ENCODE results near the gene PRELID2. TPM values are rescaled to one million over a fixed set of nuclear protein-coding genes. Genes with fewer than 3 reads are reported as not detected.

Gene PRELID2
- total RNA-seq, 1 donor from 2014 or later: 21.4 TPM

DNA sequence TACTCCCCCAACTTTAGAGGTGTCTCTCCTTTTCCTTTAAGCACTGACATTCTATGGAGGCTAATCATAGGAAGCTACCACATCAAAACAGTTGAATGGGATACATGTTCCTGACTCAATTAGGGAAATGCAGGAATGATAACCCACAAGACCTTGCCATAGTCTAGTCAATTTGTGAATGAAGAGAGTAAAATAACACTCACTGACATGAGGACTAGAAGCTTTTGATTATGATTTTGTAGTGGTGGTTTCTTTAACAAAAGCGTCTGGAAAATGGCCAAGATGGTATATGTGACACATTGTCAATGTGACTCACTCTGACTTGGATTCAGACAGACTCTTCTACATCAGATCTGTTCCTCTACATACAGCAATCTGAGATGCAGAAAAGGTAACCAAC, 13.7 kb upstream of the PRELID2 start:
- Mint-ChIP-seq H3K9me3 (ENCODE audit: low read depth) (peaks cover 3% of the 10 kb centered on the region), H3K27ac (no peak overlapping the region), H3K4me1 (ENCODE audit: low read depth) (peaks cover 7% of the 10 kb centered on the region), H3K4me3 (ENCODE audit: low read depth) (no peak overlapping the region), H3K36me3 (ENCODE audit: insufficient read depth) (no peaks in the 10 kb centered on the region), H3K27me3 (peaks cover 8% of the 10 kb centered on the region)
- no peak for DNase-seq (ENCODE audit: low spot score, unreplicated experiment)
- TF ChIP-seq, protein P1, sequence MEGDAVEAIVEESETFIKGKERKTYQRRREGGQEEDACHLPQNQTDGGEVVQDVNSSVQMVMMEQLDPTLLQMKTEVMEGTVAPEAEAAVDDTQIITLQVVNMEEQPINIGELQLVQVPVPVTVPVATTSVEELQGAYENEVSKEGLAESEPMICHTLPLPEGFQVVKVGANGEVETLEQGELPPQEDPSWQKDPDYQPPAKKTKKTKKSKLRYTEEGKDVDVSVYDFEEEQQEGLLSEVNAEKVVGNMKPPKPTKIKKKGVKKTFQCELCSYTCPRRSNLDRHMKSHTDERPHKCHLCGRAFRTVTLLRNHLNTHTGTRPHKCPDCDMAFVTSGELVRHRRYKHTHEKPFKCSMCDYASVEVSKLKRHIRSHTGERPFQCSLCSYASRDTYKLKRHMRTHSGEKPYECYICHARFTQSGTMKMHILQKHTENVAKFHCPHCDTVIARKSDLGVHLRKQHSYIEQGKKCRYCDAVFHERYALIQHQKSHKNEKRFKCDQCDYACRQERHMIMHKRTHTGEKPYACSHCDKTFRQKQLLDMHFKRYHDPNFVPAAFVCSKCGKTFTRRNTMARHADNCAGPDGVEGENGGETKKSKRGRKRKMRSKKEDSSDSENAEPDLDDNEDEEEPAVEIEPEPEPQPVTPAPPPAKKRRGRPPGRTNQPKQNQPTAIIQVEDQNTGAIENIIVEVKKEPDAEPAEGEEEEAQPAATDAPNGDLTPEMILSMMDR (IDR thresholded peaks at IDR 0.05; ENCODE audit: unreplicated experiment): no peak

DNA sequence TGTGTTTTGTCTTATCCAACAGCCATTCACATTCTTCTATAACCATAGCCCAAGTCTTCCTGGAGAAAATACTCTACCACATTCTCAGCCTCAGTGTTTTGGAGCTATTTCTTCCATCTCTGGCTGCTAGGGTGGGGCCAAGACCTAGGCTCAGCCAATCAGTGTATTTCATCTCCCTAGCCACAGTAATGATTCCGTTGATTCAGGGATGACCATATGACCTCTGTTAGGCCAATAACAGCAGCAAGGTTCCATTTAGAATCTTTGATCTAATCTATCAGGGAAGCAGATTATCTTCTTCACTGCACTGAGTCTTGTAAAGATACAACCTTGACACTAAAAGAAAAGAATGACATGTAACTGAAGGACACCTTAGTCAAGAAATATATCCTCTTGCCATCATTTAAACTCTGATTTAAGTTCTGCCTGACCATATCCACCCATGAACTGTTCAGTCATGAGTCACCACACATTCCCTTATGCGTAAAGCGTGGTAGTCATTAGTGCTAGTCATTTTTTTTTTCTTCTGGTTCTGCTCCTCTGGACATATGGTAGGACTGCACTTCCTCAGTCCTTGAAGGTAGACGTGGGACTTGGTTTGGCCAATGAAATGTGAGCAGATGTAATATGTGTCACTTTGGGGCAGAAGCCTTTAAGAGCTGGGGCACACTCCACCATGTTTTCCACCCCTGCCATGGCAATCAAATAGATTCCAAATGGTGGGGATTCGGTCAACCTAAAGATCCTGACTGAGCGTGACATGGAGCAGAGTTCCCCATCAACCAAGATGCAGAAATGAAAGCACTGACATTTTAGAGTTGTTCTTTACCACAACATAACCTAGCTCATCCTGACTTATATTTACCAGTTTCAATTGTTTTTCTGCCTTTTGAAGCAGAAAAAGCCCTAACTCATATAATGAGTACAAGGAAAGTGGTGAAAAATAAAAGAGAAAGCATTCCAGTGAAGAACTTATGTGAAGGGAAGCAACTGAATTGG, 12.7 kb upstream of the PRELID2 start:
- Mint-ChIP-seq H3K27me3 (peaks cover 8% of the 10 kb centered on the region), H3K36me3 (ENCODE audit: insufficient read depth) (no peaks in the 10 kb centered on the region), H3K4me3 (ENCODE audit: low read depth) (no peak overlapping the region), H3K27ac (no peak overlapping the region), H3K9me3 (ENCODE audit: low read depth) (peaks cover 3% of the 10 kb centered on the region), H3K4me1 (ENCODE audit: low read depth) (peaks cover 7% of the 10 kb centered on the region)
- TF ChIP-seq, protein P1 (IDR thresholded peaks at IDR 0.05; ENCODE audit: unreplicated experiment): no peak
- no peak for DNase-seq (ENCODE audit: low spot score, unreplicated experiment)

DNA sequence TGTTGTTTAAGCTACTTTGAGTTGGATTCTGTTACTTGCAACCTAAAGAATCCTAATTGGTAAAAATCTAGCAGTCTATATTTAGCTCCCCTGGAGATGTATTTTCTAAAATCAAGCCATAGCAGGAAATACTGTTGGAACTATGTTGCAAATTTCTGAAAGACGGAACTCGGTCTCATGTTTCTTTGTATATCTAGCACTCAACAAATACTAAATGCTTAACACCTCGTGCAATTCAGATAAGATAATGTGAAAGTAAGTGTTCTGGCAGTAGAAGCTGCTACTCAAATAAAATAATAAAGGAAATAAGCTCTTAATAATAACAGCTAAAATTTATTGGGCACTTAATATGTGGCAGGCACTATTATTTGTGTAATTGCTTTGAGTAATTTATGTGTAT, 10.9 kb upstream of the PRELID2 start:
- Mint-ChIP-seq H3K9me3 (ENCODE audit: low read depth) (peaks cover 3% of the 10 kb centered on the region), H3K36me3 (ENCODE audit: insufficient read depth) (no peaks in the 10 kb centered on the region), H3K27me3 (peaks cover 8% of the 10 kb centered on the region), H3K4me1 (ENCODE audit: low read depth) (peaks cover 2% of the 10 kb centered on the region), H3K4me3 (ENCODE audit: low read depth) (no peak overlapping the region), H3K27ac (no peak overlapping the region)
- no peak for DNase-seq (ENCODE audit: low spot score, unreplicated experiment)
- TF ChIP-seq, protein P1 (IDR thresholded peaks at IDR 0.05; ENCODE audit: unreplicated experiment): no peak

DNA sequence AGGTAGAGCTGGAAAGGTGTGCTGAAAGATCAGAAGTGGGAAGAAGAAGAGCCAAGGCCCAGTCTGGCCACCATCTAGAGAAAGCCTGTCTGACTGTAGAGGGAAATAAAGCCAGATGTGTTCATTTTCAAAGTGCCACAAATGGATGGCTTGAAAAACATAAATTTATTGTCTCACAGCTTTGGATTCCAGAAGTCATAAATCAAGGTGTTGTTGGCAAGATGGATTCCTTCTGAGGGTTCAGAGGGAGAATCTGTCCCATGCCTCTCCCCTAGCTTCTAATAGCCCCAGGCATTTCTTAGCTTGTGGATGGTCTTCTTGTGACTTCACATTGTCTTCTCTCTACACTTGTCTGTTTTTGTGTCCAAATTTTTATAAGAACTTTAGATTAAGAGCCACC, 6.2 kb upstream of the PRELID2 start:
- no peak for DNase-seq (ENCODE audit: low spot score, unreplicated experiment)
- H3K4me1 Mint-ChIP-seq (ENCODE audit: low read depth): peaks cover 6% of the 10 kb centered on the region
- no peak overlapping the region for H3K27ac Mint-ChIP-seq
- no peaks in the 10 kb centered on the region for H3K9me3 Mint-ChIP-seq (ENCODE audit: low read depth)
- H3K27me3 Mint-ChIP-seq: peaks cover 13% of the 10 kb centered on the region
- H3K36me3 Mint-ChIP-seq (ENCODE audit: insufficient read depth): no peaks in the 10 kb centered on the region
- H3K4me3 Mint-ChIP-seq (ENCODE audit: low read depth): no peak overlapping the region
- TF ChIP-seq, protein P1 (IDR thresholded peaks at IDR 0.05; ENCODE audit: unreplicated experiment): no peak

DNA sequence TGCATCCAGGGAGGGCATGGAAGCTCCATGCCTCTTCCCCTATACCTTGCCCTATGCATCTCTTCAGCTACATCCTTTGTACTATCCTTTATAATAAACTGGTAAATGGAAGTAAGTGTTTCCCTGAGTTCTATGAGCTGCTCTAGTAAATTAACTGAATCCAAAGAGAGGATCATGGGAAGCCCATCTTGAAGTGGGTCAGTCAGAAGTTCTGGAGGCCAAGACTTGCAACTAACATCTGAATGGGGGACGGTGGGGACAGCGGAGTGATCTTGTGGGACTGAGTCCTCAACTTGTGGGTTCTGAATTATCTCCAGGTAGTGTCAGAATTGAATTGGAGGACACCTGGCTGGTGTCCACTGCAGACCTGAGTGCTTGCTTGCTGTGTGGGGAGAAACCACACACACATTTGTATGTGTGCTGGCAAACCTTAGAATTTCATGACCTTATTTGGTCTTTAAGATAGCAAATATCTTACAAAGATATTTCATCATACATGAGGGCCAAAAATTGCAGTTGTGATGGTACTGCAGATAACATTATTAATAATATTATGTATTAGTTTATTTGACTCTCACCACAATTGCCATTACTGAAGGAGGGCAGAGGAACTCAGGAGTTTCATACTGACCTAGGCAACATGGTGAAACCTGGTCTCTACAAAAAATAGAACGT, 5.5 kb upstream of the PRELID2 start:
- H3K27me3 Mint-ChIP-seq: peaks cover 12% of the 10 kb centered on the region
- peaks cover 5% of the 10 kb centered on the region for H3K4me1 Mint-ChIP-seq (ENCODE audit: low read depth)
- H3K9me3 Mint-ChIP-seq (ENCODE audit: low read depth): no peaks in the 10 kb centered on the region
- H3K4me3 Mint-ChIP-seq (ENCODE audit: low read depth): no peak overlapping the region
- DNase-seq (ENCODE audit: low spot score, unreplicated experiment): no peak
- TF ChIP-seq, protein P1 (IDR thresholded peaks at IDR 0.05; ENCODE audit: unreplicated experiment): no peak
- no peak overlapping the region for H3K27ac Mint-ChIP-seq
- H3K36me3 Mint-ChIP-seq (ENCODE audit: insufficient read depth): no peaks in the 10 kb centered on the region
